Stimulated activated CD4-positive, alpha-beta T cell treated with anti-CD3 and anti-CD28 coated beads, Interleukin-12 subunit alpha, Interleukin-12 subunit beta, amount 100 ng/mL, for 24 hours (primary cell): ENCODE results near the gene PSMD6.
A peak's percentile ranks its signal among the peaks of the same experiment; 100 is the strongest.

Experiments
- DNase-seq, 2 experiments: peaks; one replicate each; pipeline ENCODE4 v3.0.0-alpha.2; 2020; ENCODE audit warnings: low read depth in 2 of 2

PSMD6 gene

GRCh38 chr3:64023187-64023860 is at the start of gene PSMD6:
PSMD6 (minus strand) TSS chr3:64023494; CDS start chr3:64023419, 75 bp downstream.
- peak; percentile 90 to 92 for DNase-seq

DNA sequence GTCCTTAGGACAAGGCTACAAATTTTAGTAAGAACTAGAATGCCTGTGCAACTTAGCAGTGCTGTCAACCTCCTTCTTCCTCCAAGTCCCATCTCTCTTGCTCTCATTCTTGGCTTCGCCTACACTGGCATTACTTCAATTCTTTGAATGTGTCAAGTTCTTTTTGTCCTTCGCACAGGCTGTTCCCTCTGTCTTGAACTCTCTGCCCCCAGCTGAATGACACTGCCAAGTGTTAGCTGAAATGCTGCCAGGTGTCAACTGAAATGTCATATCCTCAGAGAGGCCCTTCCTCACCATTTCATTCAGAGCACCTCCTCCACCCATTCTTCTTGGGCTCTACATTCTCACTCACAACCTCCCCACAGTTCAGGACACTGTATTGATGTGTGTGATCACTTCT is 48.8 kb upstream of the PSMD6 start:
- DNase-seq, result no peak

DNA sequence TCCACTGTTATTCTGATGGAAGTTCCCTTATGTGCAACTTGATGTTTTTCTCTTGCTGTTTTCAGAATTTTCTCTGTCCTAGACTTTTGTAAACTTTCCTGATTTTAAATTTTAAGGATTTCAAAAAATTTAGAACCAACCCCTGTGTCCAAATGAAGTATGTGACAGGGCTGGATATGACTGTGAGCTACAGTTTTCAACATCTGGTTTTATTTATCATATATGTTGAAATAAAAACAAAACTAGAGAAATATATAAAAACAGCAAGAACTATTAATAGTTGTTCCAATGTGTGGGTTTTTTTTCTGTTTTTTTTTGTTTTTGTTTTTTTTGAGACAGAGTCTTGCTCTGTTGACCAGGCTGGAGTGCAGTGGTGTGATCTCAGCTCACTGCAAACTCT is 47.4 kb upstream of the PSMD6 start:
- DNase-seq, result no peak

GRCh38 chr3:64067506-64068346 is 44.4 kb upstream of the PSMD6 start:
- DNase-seq, result no peak

- DNase-seq, result no peak
Observed at GRCh38 chr3:64064804-64065203, 41.5 kb upstream of the PSMD6 start.

DNA sequence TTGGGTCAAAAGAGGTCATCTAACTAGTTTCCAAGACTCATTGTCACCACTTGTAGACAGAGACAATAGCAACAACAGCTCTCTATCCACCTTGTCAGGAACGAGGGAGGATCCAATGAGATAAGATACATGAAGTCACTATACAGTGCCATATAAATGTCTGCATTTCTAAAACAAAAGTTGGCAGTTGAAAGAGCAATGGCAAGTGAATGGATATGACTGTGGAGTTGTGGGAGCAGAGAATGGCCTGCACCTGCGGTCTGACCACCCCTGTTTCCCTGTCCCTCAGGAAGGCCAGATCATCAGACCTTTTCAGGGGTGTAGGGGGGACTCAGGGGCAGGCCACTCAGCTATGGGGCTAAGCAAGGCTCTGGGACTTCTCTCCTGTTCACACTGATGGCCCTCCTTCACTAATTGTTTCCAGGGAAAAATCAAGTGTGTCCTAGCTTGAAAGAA is 40.7 kb upstream of the PSMD6 start:
- no peak for DNase-seq

- no peak for DNase-seq
Observed at GRCh38 chr3:64063207-64063982, 40.1 kb upstream of the PSMD6 start.

DNA sequence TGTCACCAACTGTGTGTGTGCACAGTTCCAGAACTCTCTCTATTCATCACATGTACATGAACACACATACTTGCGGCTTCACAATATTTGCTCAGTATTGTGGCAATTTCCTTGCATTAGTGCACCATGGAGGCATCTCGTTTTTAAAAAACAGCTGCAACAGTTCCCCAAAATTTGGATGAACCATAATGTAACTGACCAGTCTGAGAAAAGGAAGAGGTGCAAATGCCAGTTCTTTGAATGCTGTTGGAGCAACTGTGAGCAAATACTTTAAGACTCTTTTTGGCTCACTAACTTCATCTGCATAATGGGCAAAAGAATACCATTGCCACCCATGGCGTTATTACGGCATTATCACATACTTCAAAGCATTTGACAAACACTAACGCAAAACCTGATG is 38.3 kb upstream of the PSMD6 start:
- no peak for DNase-seq

DNA sequence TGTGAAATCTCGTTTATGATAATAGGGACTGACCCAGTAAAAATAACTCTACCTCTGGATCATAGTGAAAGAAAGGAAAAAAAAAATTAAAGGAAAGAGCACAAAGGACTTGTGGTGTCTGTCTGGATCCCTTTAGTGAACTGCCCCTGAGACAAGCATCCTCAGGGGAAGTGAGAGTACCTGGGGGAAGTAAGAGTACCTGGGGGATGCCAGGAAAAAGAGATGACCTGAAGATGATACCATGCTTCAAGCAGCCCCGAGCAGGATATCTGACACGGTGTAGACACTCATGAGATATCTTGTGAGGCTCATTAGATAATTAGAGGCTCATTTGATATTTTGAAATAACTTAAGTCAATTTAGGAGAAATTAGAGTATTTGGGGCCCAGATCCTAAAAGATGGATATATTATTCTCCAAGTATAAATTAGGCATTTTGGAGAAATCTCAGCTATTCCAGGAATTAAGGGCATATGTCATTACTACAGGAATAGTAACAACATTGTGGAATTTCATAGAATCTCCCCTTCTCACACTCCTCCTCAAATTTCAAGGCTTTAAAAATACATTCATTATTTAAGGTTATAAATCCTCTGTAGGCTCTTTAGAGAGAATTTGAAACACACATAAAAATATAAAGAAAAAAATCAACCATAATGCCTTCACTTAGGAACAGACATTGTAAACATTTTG is 36.3 kb upstream of the PSMD6 start:
- no peak for DNase-seq

GRCh38 chr3:64058566-64058965 is 35.3 kb upstream of the PSMD6 start:
- no peak for DNase-seq

- DNase-seq, result no peak
Observed at GRCh38 chr3:64057231-64057630, 33.9 kb upstream of the PSMD6 start.

GRCh38 chr3:64056606-64057180 is 33.4 kb upstream of the PSMD6 start:
- no peak for DNase-seq

DNA sequence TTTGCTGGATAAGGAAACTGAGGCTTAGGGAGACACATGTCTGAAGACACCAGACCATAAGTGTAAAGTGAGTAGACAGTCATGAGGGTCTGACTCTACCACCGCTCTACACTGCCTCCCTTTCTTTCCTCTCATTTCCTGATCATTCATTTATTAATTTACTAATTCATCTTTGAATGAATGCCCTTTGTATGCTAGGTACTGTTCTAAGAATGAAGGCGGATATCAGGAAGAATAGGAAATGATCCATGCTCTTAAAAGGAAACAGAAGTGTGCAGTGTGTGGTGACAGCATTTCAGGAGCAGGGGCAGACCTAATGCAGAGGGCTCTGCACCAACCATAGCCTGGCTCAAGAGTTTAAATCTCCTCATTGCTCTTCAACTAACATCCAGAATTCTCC is 31.8 kb upstream of the PSMD6 start:
- DNase-seq, result no peak

DNA sequence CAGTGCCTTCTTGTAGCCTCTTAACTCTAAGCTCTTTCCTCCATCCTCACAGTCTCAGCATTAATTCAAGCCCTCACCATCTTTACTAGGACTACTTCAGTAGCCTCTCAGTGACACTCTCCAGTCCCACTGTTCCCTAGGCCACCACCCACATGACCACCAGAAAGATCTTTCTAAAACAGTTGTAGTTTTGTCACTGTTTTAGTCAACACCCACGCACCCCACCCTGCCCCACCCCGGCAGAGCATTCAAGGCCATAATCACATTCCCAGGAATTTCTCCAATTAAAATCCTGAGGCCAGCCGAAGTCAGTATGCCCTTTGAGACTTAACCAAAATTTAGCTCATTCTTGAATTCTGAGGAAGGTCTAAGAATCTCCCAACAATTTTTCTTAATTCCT is 31.2 kb upstream of the PSMD6 start:
- DNase-seq, result no peak

DNA sequence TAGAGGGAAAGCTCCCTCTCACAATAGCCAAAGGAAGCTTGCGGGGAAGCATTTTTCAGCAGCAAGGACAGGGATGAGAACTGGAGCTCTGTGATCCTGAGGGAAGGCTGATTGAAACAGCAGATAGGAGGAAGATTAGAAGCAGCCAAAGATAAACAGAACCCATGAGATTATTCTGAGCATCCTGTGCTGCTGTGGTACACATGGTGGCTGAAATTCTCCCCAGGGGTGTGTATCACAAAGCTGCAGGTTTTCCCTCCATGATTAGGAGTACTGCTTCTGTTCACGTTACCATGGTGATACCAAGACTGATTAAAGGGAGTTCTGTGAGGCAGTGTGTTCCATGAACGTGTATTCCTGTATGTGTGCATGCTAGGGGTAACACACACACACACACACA is 30.3 kb upstream of the PSMD6 start:
- DNase-seq, result no peak

- no peak for DNase-seq
Observed at GRCh38 chr3:64053117-64053516, 29.8 kb upstream of the PSMD6 start.

DNA sequence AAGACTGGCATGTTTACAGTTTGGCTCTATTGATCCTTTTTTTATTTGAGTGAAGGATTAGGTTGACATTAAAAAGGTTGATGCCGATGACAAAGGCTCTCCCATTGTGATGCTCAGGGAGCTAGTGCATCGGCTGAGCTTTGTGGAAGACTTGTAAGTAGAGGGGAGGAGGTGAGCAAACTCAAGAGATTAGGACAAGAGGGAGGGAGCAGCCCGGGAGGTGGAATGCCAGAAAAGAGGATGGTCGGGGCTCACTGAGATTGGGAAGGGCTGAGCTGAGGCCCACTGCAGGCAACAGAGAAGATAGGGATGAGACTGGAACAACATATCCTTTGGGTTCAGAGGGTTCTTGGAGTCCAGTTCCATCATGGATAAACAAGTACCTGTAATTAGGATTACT is 26.5 kb upstream of the PSMD6 start:
- no peak for DNase-seq

DNA sequence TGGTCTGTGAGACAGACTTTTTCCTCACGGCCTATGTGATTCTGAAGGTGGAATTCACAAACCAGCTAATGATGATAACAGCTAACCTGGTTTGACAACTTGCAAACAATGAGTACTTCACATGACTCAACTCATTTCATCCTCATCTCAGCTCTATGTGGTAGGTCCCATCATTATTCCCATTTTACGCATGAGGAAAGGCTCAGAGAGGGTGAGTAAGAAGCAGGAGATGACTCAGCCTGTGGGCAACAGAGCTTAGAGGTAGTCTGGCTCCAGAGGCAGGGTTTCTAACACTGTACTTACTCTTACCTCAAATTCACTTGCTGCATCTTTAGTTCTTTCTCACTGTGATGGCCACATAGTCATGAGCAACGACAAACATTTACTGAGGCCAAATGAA is 25.8 kb upstream of the PSMD6 start:
- no peak for DNase-seq

- no peak for DNase-seq
Observed at GRCh38 chr3:64048631-64049061, 25.4 kb upstream of the PSMD6 start.

DNA sequence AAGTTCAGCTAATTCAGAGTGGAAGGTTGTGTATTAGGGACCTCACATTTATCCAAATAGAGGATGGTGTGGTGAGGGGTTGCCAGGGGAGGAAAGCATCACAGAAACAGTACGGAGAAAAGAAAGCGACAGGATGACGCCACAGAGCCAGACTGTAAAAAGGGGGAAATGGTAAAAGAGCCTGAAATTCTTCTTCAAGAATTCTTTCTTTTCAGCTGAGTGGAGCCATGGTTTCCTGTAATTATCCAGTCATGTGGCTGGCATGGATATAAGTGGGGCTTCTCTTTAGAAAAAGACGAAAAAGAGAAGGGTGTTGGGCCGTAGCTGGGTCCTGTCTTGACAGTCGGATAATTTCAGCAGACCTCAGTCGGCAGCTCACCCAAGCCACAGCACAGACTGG is 24.5 kb upstream of the PSMD6 start:
- DNase-seq, result no peak

DNA sequence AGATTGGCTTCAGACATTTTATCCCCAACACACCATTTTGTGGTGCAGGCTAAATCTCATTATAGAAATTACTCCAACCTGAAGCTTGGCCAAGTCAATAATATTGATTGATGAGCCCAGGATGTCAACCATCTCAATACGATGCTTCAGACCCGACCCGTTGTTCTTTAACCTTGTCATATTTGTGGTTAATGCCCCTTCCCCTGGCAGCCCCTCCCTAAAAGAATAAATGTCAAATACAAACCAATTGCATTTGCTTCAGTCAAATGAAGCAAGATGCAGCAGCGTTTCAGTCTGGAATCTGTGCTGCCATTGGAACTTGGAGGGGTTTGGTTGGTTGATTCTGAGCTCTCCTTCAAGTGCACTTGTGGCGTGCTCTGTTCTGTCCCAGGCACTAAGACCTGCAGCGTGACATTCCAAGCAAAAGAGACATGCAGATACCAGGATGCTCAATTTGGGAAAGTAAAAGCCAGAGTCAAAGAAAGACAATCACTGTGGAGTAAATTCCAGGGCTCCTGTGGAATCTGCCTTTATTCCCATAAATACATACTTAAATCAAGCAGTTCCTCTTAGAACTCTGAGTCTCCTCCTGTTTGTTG is 23.8 kb upstream of the PSMD6 start:
- no peak for DNase-seq
